ENCODE results near the gene NATD1. TPM values are rescaled to one million over a fixed set of nuclear protein-coding genes. Genes with fewer than 3 reads are reported as not detected.

NATD1 gene
- total RNA-seq, 1 experiment from 2014 or later: 0.75 TPM

- BruUV-seq (replicated peaks): no TSS peak
- no peak overlapping the region for H3K27ac ChIP-seq (ENCODE audit: low read depth, low read length, poor library complexity, severe bottlenecking)
- TF ChIP-seq CTCF (conservative IDR thresholded peaks at IDR 0.05; ENCODE audit: low read depth, low read length): no peak
- no peak for TF ChIP-seq EZH2 (IDR thresholded peaks at IDR 0.05; ENCODE audit: borderline replicate concordance, low read depth, low read length, poor library complexity, severe bottlenecking)
- no peaks in the 10 kb centered on the region for H3K4me1 ChIP-seq (ENCODE audit: insufficient read depth, low read length, poor library complexity, severe bottlenecking)
- H3K4me3 ChIP-seq (ENCODE audit: low read depth, low read length, poor library complexity, severe bottlenecking): no peak overlapping the region
- H3K27me3 ChIP-seq (replicated peaks; ENCODE audit: insufficient read depth, low read depth, low read length, poor library complexity): no peaks in the 10 kb centered on the region
- H3K36me3 ChIP-seq (ENCODE audit: insufficient read depth, low read length, poor library complexity, severe bottlenecking): no peaks in the 10 kb centered on the region
- ChIA-PET POLR2A (ENCODE audit: low non-redundant PET) (no interaction called here), CTCF (no interaction called here)
- intact Hi-C loops (cut with micrococcal nuclease; ENCODE audit: unreplicated experiment): no loop called here
- H3K9me3 ChIP-seq (ENCODE audit: low read depth, low read length, poor library complexity, severe bottlenecking): peaks cover 20% of the 10 kb centered on the region
- DNase-seq (ENCODE audit: low spot score): no peak
These were observed 40.6 kb upstream of the NATD1 start for GRCh38 chr17:21293831-21294210.

- intact Hi-C loops (cut with micrococcal nuclease; ENCODE audit: unreplicated experiment): no loop called here
- Histone ChIP-seq H3K36me3 (ENCODE audit: insufficient read depth, low read length, poor library complexity, severe bottlenecking) (no peaks in the 10 kb centered on the region), H3K27me3 (replicated peaks; ENCODE audit: insufficient read depth, low read depth, low read length, poor library complexity) (no peaks in the 10 kb centered on the region), H3K27ac (ENCODE audit: low read depth, low read length, poor library complexity, severe bottlenecking) (no peak overlapping the region), H3K4me1 (ENCODE audit: insufficient read depth, low read length, poor library complexity, severe bottlenecking) (peaks cover 7% of the 10 kb centered on the region), H3K4me3 (ENCODE audit: low read depth, low read length, poor library complexity, severe bottlenecking) (no peak overlapping the region), H3K9me3 (ENCODE audit: low read depth, low read length, poor library complexity, severe bottlenecking) (peaks cover 16% of the 10 kb centered on the region)
- BruUV-seq (replicated peaks): no TSS peak
- ChIA-PET POLR2A (ENCODE audit: low non-redundant PET) (interaction anchor here (0.7 kb wide), 1 partner anchor 358 kb away, joined by 3 read pairs; no protein-coding TSS in a partner anchor), CTCF (no interaction called here)
- DNase-seq (ENCODE audit: low spot score): no peak
- TF ChIP-seq EZH2 (IDR thresholded peaks at IDR 0.05; ENCODE audit: borderline replicate concordance, low read depth, low read length, poor library complexity, severe bottlenecking): no peak
- no peak for TF ChIP-seq CTCF (conservative IDR thresholded peaks at IDR 0.05; ENCODE audit: low read depth, low read length)
These were observed 39.9 kb upstream of the NATD1 start for GRCh38 chr17:21292867-21293830.

- BruUV-seq (replicated peaks): no TSS peak
- peaks cover 19% of the 10 kb centered on the region for H3K4me1 ChIP-seq (ENCODE audit: insufficient read depth, low read length, poor library complexity, severe bottlenecking)
- no peaks in the 10 kb centered on the region for H3K36me3 ChIP-seq (ENCODE audit: insufficient read depth, low read length, poor library complexity, severe bottlenecking)
- intact Hi-C loops (cut with micrococcal nuclease; ENCODE audit: unreplicated experiment): no loop called here
- no peak overlapping the region for H3K4me3 ChIP-seq (ENCODE audit: low read depth, low read length, poor library complexity, severe bottlenecking)
- no peak for DNase-seq (ENCODE audit: low spot score)
- H3K27ac ChIP-seq (ENCODE audit: low read depth, low read length, poor library complexity, severe bottlenecking): no peak overlapping the region
- ChIA-PET CTCF (no interaction called here), POLR2A (ENCODE audit: low non-redundant PET) (interaction anchor here (0.7 kb wide), 1 partner anchor 357 kb away, joined by 3 read pairs; no protein-coding TSS in a partner anchor)
- no peaks in the 10 kb centered on the region for H3K27me3 ChIP-seq (replicated peaks; ENCODE audit: insufficient read depth, low read depth, low read length, poor library complexity)
- peaks cover 15% of the 10 kb centered on the region for H3K9me3 ChIP-seq (ENCODE audit: low read depth, low read length, poor library complexity, severe bottlenecking)
- TF ChIP-seq EZH2 (IDR thresholded peaks at IDR 0.05; ENCODE audit: borderline replicate concordance, low read depth, low read length, poor library complexity, severe bottlenecking): no peak
- no peak for TF ChIP-seq CTCF (conservative IDR thresholded peaks at IDR 0.05; ENCODE audit: low read depth, low read length)
These were observed 38.7 kb upstream of the NATD1 start for GRCh38 chr17:21291862-21292261.
